Retinal pigment epithelial cell (primary cell): ENCODE results near the gene SPDYE4.

Source experiments
- DNase-seq: peaks from one replicate; pipeline ENCODE4 v3.0.0-alpha.2; 2010; ENCODE audit warnings: low read depth
- H3K4me3 ChIP-seq: 2 replicates; pipeline ENCODE4 v1.5.1; 2011; ENCODE audit warnings: mild to moderate bottlenecking, low read length, control low read depth, moderate library complexity
- TF ChIP-seq, protein P1 (sequence below): conservative IDR thresholded peaks from 2 replicates; pipeline ENCODE4 v1.5.1; 2011; ENCODE audit warnings: low read depth, low read length, control low read depth, inconsistent platforms

Gene SPDYE4

DNA sequence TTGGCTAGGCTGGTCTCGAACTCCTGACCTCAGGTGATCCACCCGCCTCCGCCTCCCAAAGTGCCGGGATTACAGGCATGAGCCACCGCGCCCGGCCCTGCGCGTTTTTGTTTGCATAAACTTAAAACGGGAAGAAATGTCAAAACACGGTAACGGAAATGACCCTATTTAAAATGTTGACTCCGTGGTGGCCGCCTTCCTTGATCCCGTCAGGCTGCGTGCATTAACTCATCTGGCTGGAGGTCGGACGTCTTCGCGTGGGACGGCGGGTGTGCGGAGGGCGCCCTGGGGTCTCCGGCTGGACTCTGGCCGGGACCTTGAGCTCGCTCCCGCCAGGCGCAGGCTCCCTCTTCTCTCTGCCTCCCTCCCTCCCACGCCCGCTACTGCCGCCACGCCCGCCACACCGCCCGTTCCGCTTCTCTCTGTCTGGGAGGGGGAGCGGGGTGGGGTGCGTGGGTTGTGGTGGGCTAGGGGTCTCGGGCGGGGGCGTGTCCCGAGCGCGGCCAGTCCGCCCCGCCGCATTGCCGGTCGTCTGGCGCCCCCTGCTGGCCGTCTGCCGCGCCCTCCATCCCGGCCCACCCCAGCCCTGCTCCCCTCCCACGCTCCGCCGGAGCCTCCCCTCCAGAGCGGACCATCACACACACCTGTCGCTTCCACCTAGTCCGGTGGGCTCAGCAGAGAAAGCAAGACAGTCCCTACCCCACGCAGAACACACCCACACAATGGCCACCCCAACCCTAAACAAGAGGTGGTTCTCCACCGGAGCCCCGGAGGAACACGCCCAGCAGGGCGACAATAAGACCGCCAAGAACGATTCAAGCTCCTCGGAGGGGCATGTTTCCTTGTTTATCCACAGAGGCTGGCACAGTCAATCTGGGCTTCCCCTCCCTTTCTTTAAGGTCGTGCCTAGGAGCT lies 12.5 kb downstream of the SPDYE4 start:
- DNase-seq = no peak
- TF ChIP-seq, protein P1, sequence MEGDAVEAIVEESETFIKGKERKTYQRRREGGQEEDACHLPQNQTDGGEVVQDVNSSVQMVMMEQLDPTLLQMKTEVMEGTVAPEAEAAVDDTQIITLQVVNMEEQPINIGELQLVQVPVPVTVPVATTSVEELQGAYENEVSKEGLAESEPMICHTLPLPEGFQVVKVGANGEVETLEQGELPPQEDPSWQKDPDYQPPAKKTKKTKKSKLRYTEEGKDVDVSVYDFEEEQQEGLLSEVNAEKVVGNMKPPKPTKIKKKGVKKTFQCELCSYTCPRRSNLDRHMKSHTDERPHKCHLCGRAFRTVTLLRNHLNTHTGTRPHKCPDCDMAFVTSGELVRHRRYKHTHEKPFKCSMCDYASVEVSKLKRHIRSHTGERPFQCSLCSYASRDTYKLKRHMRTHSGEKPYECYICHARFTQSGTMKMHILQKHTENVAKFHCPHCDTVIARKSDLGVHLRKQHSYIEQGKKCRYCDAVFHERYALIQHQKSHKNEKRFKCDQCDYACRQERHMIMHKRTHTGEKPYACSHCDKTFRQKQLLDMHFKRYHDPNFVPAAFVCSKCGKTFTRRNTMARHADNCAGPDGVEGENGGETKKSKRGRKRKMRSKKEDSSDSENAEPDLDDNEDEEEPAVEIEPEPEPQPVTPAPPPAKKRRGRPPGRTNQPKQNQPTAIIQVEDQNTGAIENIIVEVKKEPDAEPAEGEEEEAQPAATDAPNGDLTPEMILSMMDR = peak; percentile 64
- peak overlapping the region; percentile 53 for H3K4me3 ChIP-seq

DNA sequence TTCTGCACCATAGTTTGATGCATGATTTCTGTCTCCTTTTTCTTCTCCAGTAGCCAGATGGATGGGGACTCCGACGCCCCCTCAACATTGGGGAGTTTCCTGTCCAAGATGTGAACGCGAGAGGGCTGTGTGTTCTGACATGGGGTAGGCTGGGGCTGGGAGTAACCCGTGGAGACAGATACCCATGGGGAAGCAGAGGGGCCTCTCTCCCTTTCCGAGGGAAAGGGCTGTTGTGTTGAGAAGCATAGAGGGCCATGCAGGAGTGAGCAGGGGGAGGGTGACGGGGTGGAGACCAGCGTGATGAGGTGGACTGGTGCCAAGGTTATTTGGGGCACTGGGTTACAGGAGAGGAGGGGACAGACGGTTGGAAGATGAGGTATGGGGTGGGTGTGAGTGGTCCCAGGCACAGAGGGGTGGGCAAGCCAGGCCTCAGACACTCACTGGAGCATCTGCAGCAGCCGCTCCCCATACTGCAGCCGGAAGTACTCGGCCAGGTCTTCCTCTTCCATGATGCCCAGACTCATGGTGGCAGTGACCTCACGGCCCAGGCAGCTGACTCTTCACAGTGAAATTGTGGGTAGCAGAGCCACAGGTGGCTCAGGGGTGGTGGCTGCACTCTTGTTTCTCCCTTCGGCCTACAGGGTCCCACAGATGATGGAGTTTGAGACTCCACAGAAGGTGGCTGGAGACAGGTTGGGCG lies 14.1 kb downstream of the SPDYE4 start:
- no peak for DNase-seq
- no peak overlapping the region for H3K4me3 ChIP-seq
- TF ChIP-seq, protein P1 = no peak

DNA sequence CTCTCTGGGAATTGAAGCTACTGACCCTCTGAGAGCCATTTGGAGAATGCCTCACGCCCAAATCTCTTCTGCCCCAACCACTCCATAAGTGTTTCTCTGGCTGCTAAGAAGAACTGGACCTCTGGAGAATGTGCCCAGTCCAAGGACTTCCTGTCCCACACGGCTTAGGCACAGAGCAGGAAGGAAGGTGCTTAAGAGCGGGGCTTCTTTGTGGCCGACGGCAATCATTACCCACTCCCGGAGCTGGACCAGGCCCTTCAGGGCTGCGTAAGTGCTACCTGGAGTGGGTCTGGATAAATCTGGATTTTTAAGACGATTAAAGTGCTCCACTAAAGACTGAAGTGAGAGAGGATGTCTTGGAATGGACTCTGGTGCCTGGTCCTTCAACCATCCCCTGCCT lies 15.5 kb downstream of the SPDYE4 start:
- no peak for DNase-seq
- TF ChIP-seq, protein P1 = no peak
- no peak overlapping the region for H3K4me3 ChIP-seq

DNA sequence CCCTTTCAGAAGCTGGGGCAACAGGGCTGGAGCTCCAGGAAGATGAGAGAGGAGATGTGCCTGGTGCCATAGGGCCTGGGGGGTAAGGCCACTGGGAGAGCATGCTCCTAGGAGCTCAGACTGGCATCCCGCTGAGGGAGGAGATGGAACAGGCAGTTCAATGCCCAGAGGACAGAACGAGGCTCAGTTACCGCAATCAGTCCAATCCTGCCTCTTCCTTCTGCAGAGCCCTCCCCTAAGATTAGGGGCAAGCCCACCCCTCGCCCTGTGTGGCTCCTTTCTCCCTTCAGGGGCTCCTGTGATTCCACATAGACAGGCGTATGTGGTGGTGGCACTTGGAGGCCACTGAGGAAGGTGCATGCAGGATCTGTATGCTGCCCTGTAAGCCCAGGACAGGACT lies 16.1 kb downstream of the SPDYE4 start:
- H3K4me3 ChIP-seq = no peak overlapping the region
- no peak for DNase-seq
- TF ChIP-seq, protein P1 = no peak

DNA sequence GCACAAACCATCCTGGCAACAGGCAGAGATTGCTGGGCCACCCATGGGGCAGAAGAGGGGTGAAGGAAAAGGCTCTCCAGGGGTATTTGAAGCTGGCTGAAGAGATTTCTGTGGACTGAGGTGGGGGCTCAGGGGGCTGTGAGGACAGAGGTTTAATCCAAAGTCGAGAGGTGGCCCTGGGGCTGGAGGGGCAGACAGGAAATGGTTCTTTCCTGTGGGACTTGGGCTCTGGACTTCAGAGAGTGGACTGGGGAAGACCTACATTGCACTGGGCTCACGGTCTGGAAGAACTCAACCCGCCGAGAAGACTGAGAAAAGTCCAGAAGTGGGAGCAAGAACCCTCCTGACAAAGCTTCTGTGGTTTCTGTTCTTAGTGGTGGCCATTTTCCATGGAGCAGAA lies 16.6 kb downstream of the SPDYE4 start:
- no peak for DNase-seq
- H3K4me3 ChIP-seq = no peak overlapping the region
- TF ChIP-seq, protein P1 = no peak

DNA sequence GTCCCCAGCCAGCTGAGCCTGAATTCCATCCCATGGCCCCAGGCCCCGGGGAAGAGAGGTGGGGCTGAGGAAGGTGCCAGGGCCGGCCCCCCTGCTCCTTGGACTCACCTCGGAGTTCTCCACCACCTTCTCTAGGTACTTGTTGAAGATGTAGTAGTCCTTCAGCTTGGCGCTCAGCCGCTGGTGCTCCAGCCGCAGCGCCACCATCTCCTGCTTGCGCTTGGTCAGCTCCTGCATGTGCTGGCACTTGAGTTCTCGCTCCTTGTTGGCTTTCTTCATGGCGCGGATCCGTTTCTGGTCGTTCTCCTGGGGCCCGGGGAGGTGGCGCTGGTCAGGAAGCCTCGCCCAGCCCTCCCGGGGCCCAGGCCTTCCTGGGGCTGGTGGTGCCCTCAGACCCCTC lies 17.0 kb downstream of the SPDYE4 start:
- no peak for DNase-seq
- TF ChIP-seq, protein P1 = no peak
- H3K4me3 ChIP-seq = no peak overlapping the region
